Mucosa of descending colon (tissue), 3 donors: ENCODE measurements around the gene ACAD8. TPM values are rescaled to one million over a fixed set of nuclear protein-coding genes. Genes with fewer than 3 reads are reported as not detected.
A peak's percentile ranks its signal among the peaks of the same experiment; 100 is the strongest.

Experiments used
- ATAC-seq: fragments of 200-7000 bp; cut with Tn5 transposase; one replicate; pipeline ENCODE4 v1.9.1; 2020; ENCODE audit warnings: mild to moderate bottlenecking, moderate library complexity
- DNase-seq, 3 donors: peaks; one replicate each; pipeline ENCODE4 v3.0.0-alpha.2; 2020
- H3K36me3 ChIP-seq: fragments of 200-600 bp; one replicate; pipeline ENCODE4 v1.8.0; 2021; ENCODE audit warnings: low read depth, mild to moderate bottlenecking
- H3K4me1 ChIP-seq: fragments of 200-600 bp; one replicate; pipeline ENCODE4 v1.8.0; 2021; ENCODE audit warnings: low read depth, mild to moderate bottlenecking
- H3K4me3 ChIP-seq: fragments of 200-600 bp; one replicate; pipeline ENCODE4 v1.8.0; 2021; ENCODE audit warnings: mild to moderate bottlenecking
- H3K9me3 ChIP-seq: fragments of 200-600 bp; one replicate; pipeline ENCODE4 v1.8.0; 2021; ENCODE audit warnings: mild to moderate bottlenecking
- intact Hi-C, 2 donors: fragments of 100-400 bp; cut with DNase I in 1 of 2; cut with micrococcal nuclease in 1 of 2; formaldehyde crosslinking; loops; one replicate each; pipeline versions ENCODE4 v1.11.0 to v1.11.1; 2022; cut with DNase I, micrococcal nuclease
- total RNA-seq, 3 donors: library from RNA; stranded (reverse); fragmentation: NEBNext Ultra II Directional in 2 of 3; extraction: Animal tissue kit (Norgen Biotek cat#: 25700) in 2 of 3; gene quantifications; one replicate each; pipeline versions ENCODE4 v1.2.1 to v1.2.4, GENCODE V29; 2021 to 2023
- TF ChIP-seq, protein P1 (sequence below): fragments of 200-600 bp; IDR thresholded peaks from one replicate; pipeline ENCODE4 v1.8.0; 2022; ENCODE audit warnings: antibody characterized with exemption, mild to moderate bottlenecking
- donor health status: DM: no; HTN: no; CAD: no; lungs with moderate emphysema.
- donor health status: DM: no; HTN: no; CAD: no.
- donor health status: DM: no; HTN: yes; CAD: no.

ACAD8 gene
- total RNA-seq, 3 donors from 2014 or later, result 24.4 to 31.1 (median 28.8) TPM

- H3K9me3 ChIP-seq, result no peaks in the 10 kb centered on the region
- intact Hi-C loops, result no loop called here
- TF ChIP-seq, protein P1, sequence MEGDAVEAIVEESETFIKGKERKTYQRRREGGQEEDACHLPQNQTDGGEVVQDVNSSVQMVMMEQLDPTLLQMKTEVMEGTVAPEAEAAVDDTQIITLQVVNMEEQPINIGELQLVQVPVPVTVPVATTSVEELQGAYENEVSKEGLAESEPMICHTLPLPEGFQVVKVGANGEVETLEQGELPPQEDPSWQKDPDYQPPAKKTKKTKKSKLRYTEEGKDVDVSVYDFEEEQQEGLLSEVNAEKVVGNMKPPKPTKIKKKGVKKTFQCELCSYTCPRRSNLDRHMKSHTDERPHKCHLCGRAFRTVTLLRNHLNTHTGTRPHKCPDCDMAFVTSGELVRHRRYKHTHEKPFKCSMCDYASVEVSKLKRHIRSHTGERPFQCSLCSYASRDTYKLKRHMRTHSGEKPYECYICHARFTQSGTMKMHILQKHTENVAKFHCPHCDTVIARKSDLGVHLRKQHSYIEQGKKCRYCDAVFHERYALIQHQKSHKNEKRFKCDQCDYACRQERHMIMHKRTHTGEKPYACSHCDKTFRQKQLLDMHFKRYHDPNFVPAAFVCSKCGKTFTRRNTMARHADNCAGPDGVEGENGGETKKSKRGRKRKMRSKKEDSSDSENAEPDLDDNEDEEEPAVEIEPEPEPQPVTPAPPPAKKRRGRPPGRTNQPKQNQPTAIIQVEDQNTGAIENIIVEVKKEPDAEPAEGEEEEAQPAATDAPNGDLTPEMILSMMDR, result no peak
- no peak overlapping the region for H3K4me3 ChIP-seq
- peaks cover 1% of the 10 kb centered on the region for H3K36me3 ChIP-seq
- no peaks in the 10 kb centered on the region for H3K4me1 ChIP-seq
- no peak for DNase-seq
- peak; percentile 25 for ATAC-seq
These were observed 13.1 kb downstream of the ACAD8 start for GRCh38 chr11:134266440-134266839.

- TF ChIP-seq, protein P1, result no peak
- no peak overlapping the region for H3K4me3 ChIP-seq
- no peaks in the 10 kb centered on the region for H3K4me1 ChIP-seq
- no peak for DNase-seq
- intact Hi-C loops, result no loop called here
- H3K36me3 ChIP-seq, result no peaks in the 10 kb centered on the region
- peak; percentile 83 for ATAC-seq
- H3K9me3 ChIP-seq, result no peaks in the 10 kb centered on the region
These were observed 13.5 kb downstream of the ACAD8 start for GRCh38 chr11:134266841-134267251.

GRCh38 chr11:134267461-134267860 lies 14.1 kb downstream of the ACAD8 start:
- TF ChIP-seq, protein P1, result no peak
- DNase-seq (no peak), ATAC-seq (no peak)
- Histone ChIP-seq H3K4me1 (no peaks in the 10 kb centered on the region), H3K4me3 (no peak overlapping the region), H3K9me3 (no peaks in the 10 kb centered on the region), H3K36me3 (no peaks in the 10 kb centered on the region)
- intact Hi-C loops, result no loop called here

GRCh38 chr11:134267966-134268365 lies 14.6 kb downstream of the ACAD8 start:
- TF ChIP-seq, protein P1, result no peak
- Histone ChIP-seq H3K36me3 (no peaks in the 10 kb centered on the region), H3K4me1 (no peaks in the 10 kb centered on the region), H3K9me3 (no peaks in the 10 kb centered on the region), H3K4me3 (no peak overlapping the region)
- DNase-seq, result no peak
- ATAC-seq, result no peak
- intact Hi-C loops, result no loop called here

- H3K36me3 ChIP-seq, result no peaks in the 10 kb centered on the region
- DNase-seq (no peak), ATAC-seq (no peak)
- no peaks in the 10 kb centered on the region for H3K9me3 ChIP-seq
- no peaks in the 10 kb centered on the region for H3K4me1 ChIP-seq
- intact Hi-C loops, result no loop called here
- H3K4me3 ChIP-seq, result no peak overlapping the region
- TF ChIP-seq, protein P1, result no peak
These were observed 16.9 kb downstream of the ACAD8 start for GRCh38 chr11:134270250-134270714.

DNA sequence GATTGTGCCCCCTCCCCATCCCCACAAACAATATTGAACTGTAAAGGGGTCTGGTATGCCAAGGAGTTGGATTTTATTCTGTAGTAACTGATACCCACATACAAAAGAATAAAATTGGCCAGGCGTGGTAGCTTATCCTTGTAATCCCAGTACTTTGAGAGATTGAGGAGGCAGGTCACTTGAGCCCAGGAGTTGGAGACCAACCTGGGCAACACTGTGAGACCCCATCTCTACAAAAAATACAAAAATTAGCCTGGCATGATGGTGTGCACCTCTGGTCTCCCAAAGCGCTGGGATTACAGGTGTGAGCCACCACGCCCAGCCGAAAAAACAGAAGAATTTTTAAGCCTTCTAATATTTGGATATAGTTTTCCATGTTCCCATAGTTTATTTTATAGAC lies 18.6 kb downstream of the ACAD8 start:
- Histone ChIP-seq H3K9me3 (no peaks in the 10 kb centered on the region), H3K4me3 (no peak overlapping the region), H3K36me3 (no peaks in the 10 kb centered on the region), H3K4me1 (peaks cover 15% of the 10 kb centered on the region)
- no peak for ATAC-seq
- no peak for DNase-seq
- intact Hi-C loops, result no loop called here
- TF ChIP-seq, protein P1, result no peak
